Neural cell (in vitro differentiated cells): ENCODE results near the gene TFDP2. TPM values are rescaled to one million over a fixed set of nuclear protein-coding genes. Genes with fewer than 3 reads are reported as not detected.

Experiments used
- H2AFZ ChIP-seq: fragments of 200-600, 300-800 bp; sonication (generic), shearing (Covaris generic); 2 replicates; pipeline ENCODE4 v1.6.0; 2014; ENCODE audit warnings: low read depth, mild to moderate bottlenecking, antibody characterized with exemption, low read length, moderate library complexity
- H3F3A ChIP-seq: fragments of 200-600 bp; shearing (Covaris generic); 2 replicates; pipeline ENCODE4 v1.6.1; 2016; ENCODE audit warnings: mild to moderate bottlenecking, moderate library complexity, mixed read lengths, antibody characterized with exemption, low read length; ENCODE audit not compliant: insufficient read depth, poor library complexity, severe bottlenecking
- H3K27ac ChIP-seq: fragments of 200-600, 300-800 bp; sonication (generic), shearing (Covaris generic); 2 replicates; pipeline ENCODE4 v1.5.1; 2014; ENCODE audit warnings: mild to moderate bottlenecking, low read length, moderate library complexity
- H3K27me3 ChIP-seq: fragments of 300-800, 200-600 bp; sonication (generic), shearing (Covaris generic); 2 replicates; pipeline ENCODE4 v1.6.0; 2014; ENCODE audit warnings: mild to moderate bottlenecking, low read depth, low read length, moderate library complexity; ENCODE audit not compliant: insufficient read depth
- H3K36me3 ChIP-seq: fragments of 300-800, 200-600 bp; sonication (generic), shearing (Covaris generic); 2 replicates; pipeline ENCODE4 v1.5.1; 2014; ENCODE audit warnings: mild to moderate bottlenecking, antibody characterized with exemption, low read length, moderate library complexity; ENCODE audit not compliant: insufficient read depth
- H3K4me2 ChIP-seq: fragments of 300-800, 200-600 bp; sonication (generic), shearing (Covaris generic); 2 replicates; pipeline ENCODE4 v1.6.0; 2014; ENCODE audit warnings: mild to moderate bottlenecking, low read length
- H3K4me3 ChIP-seq: fragments of 300-800, 200-600 bp; sonication (generic), shearing (Covaris generic); 2 replicates; pipeline ENCODE4 v1.5.1; 2014; ENCODE audit warnings: mild to moderate bottlenecking, low read length, moderate library complexity
- H3K79me2 ChIP-seq: fragments of 200-600 bp; shearing (Covaris generic); replicated peaks from 2 replicates; pipeline ENCODE4 v1.6.0; 2014; ENCODE audit warnings: mild to moderate bottlenecking, low read length, moderate library complexity; ENCODE audit not compliant: insufficient read depth
- H3K9ac ChIP-seq: fragments of 300-800, 200-600 bp; sonication (generic), shearing (Covaris generic); 2 replicates; pipeline ENCODE4 v1.6.1; 2016; ENCODE audit warnings: mild to moderate bottlenecking, low read length, mixed read lengths
- H3K9me2 ChIP-seq: fragments of 200-600 bp; shearing (Covaris generic); 2 replicates; pipeline ENCODE4 v1.6.1; 2016; ENCODE audit warnings: mild to moderate bottlenecking, low read length, mixed read lengths; ENCODE audit not compliant: insufficient read depth
- H3K9me3 ChIP-seq: fragments of 200-600, 300-800 bp; sonication (generic), shearing (Covaris generic); 2 replicates; pipeline ENCODE4 v1.6.1; 2016; ENCODE audit warnings: mild to moderate bottlenecking, mixed run types, low read length, moderate library complexity, mixed read lengths
- H4K20me1 ChIP-seq: fragments of 200-600 bp; shearing (Covaris generic); 2 replicates; pipeline ENCODE4 v1.6.1; 2016; ENCODE audit warnings: mild to moderate bottlenecking, mixed run types; ENCODE audit not compliant: insufficient read depth
- EP300 ChIP-seq: fragments of 450-650 bp; conservative IDR thresholded peaks from 2 replicates; pipeline ENCODE4 v1.6.1; 2014; ENCODE audit warnings: antibody characterized with exemption, mild to moderate bottlenecking, moderate library complexity; ENCODE audit not compliant: poor library complexity, severe bottlenecking
- EZH2 ChIP-seq: fragments of 200-600, 300-800 bp; shearing (Covaris generic), sonication (generic); IDR thresholded peaks from 2 replicates; pipeline ENCODE4 v1.6.1; 2014; ENCODE audit warnings: antibody characterized with exemption, low read length, borderline replicate concordance, mild to moderate bottlenecking; ENCODE audit not compliant: insufficient read depth, poor library complexity, severe bottlenecking
- MXI1 ChIP-seq: fragments of 450-650 bp; conservative IDR thresholded peaks from 2 replicates; pipeline ENCODE4 v1.6.1; 2014; ENCODE audit warnings: antibody characterized with exemption, mild to moderate bottlenecking; ENCODE audit not compliant: poor library complexity, severe bottlenecking
- POLR2AphosphoS5 ChIP-seq: IDR thresholded peaks from 2 replicates; pipeline ENCODE4 v1.6.1; 2012
- RAD21 ChIP-seq: fragments of 450-650 bp; conservative IDR thresholded peaks from 2 replicates; pipeline ENCODE4 v1.6.1; 2014; ENCODE audit warnings: antibody characterized with exemption, mild to moderate bottlenecking, moderate library complexity
- SMC3 ChIP-seq: fragments of 450-650 bp; conservative IDR thresholded peaks from 2 replicates; pipeline ENCODE4 v1.6.1; 2014; ENCODE audit warnings: antibody characterized with exemption, mild to moderate bottlenecking, moderate library complexity; ENCODE audit not compliant: poor library complexity
- TAF1 ChIP-seq: IDR thresholded peaks from 2 replicates; pipeline ENCODE4 v1.6.1; 2012; ENCODE audit warnings: low read depth
- polyA plus RNA-seq: library from polyadenylated mRNA; depleted of rRNA; stranded (reverse); fragments of >200 nt; gene quantifications from 2 replicates; pipeline ENCODE4 v1.2.3, GENCODE V29; 2014
- TF ChIP-seq, protein P1 (sequence below): fragments of 450-650 bp; IDR thresholded peaks from 2 replicates; pipeline ENCODE4 v1.5.1; 2014; ENCODE audit warnings: antibody characterized with exemption, mild to moderate bottlenecking, moderate library complexity; ENCODE audit not compliant: poor library complexity, severe bottlenecking
- TF ChIP-seq, protein P2 (sequence below): IDR thresholded peaks from 2 replicates; pipeline ENCODE4 v1.6.1; 2012; ENCODE audit warnings: borderline replicate concordance

TFDP2 gene
- polyA plus RNA-seq, 1 donor from 2014 or later: 17.0 TPM

DNA sequence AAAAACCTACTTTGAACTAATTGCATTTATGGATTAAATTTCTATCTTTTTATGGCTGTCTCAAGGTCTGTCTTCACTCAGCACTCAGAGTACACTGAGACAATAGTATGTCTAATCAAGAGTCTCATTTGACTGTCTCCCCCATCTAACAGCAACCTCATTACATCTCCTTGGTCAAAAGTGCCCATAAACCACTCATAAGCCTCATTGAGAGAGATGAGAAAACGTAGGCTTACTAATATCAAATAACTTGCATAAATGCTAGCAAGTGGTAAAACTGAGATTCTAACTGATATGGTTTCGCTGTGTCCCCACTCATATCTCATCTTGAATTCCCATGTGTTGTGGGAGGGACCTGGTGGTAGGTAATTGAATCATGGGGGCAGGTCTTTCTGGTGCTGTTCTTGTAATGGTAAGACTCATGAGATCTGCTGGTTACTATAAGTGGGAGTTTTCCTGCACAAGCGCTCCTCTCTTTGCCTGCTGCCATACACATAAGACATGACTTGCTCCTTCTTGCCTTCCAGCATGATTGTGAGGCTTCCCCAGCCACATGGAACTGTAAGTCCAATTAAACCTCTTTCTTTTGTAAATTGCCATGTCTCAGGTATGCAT is 113.9 kb downstream of the TFDP2 start:
- no peak overlapping the region for H3K9ac ChIP-seq
- TF ChIP-seq, protein P1, sequence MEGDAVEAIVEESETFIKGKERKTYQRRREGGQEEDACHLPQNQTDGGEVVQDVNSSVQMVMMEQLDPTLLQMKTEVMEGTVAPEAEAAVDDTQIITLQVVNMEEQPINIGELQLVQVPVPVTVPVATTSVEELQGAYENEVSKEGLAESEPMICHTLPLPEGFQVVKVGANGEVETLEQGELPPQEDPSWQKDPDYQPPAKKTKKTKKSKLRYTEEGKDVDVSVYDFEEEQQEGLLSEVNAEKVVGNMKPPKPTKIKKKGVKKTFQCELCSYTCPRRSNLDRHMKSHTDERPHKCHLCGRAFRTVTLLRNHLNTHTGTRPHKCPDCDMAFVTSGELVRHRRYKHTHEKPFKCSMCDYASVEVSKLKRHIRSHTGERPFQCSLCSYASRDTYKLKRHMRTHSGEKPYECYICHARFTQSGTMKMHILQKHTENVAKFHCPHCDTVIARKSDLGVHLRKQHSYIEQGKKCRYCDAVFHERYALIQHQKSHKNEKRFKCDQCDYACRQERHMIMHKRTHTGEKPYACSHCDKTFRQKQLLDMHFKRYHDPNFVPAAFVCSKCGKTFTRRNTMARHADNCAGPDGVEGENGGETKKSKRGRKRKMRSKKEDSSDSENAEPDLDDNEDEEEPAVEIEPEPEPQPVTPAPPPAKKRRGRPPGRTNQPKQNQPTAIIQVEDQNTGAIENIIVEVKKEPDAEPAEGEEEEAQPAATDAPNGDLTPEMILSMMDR: no peak
- TF ChIP-seq POLR2AphosphoS5: no peak
- no peak for TF ChIP-seq EZH2
- no peak for TF ChIP-seq RAD21
- no peak for TF ChIP-seq TAF1
- TF ChIP-seq MXI1: no peak
- TF ChIP-seq, protein P2, sequence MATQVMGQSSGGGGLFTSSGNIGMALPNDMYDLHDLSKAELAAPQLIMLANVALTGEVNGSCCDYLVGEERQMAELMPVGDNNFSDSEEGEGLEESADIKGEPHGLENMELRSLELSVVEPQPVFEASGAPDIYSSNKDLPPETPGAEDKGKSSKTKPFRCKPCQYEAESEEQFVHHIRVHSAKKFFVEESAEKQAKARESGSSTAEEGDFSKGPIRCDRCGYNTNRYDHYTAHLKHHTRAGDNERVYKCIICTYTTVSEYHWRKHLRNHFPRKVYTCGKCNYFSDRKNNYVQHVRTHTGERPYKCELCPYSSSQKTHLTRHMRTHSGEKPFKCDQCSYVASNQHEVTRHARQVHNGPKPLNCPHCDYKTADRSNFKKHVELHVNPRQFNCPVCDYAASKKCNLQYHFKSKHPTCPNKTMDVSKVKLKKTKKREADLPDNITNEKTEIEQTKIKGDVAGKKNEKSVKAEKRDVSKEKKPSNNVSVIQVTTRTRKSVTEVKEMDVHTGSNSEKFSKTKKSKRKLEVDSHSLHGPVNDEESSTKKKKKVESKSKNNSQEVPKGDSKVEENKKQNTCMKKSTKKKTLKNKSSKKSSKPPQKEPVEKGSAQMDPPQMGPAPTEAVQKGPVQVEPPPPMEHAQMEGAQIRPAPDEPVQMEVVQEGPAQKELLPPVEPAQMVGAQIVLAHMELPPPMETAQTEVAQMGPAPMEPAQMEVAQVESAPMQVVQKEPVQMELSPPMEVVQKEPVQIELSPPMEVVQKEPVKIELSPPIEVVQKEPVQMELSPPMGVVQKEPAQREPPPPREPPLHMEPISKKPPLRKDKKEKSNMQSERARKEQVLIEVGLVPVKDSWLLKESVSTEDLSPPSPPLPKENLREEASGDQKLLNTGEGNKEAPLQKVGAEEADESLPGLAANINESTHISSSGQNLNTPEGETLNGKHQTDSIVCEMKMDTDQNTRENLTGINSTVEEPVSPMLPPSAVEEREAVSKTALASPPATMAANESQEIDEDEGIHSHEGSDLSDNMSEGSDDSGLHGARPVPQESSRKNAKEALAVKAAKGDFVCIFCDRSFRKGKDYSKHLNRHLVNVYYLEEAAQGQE: no peak
- no peak for TF ChIP-seq EP300
- TF ChIP-seq SMC3: no peak

GRCh38 chr3:142033292-142033691 is 116.1 kb downstream of the TFDP2 start:
- no peaks in the 10 kb centered on the region for H3F3A ChIP-seq
- H2AFZ ChIP-seq: no peak overlapping the region
- H4K20me1 ChIP-seq: no peaks in the 10 kb centered on the region
- H3K9me3 ChIP-seq: no peaks in the 10 kb centered on the region
- TF ChIP-seq, protein P1: no peak
- no peak for TF ChIP-seq EZH2
- no peak for TF ChIP-seq MXI1
- TF ChIP-seq TAF1: no peak
- no peak for TF ChIP-seq POLR2AphosphoS5
- no peak for TF ChIP-seq EP300
- no peak for TF ChIP-seq SMC3
- TF ChIP-seq, protein P2: no peak
- no peak for TF ChIP-seq RAD21
- H3K27me3 ChIP-seq: no peaks in the 10 kb centered on the region
- H3K27ac ChIP-seq: no peak overlapping the region
- no peaks in the 10 kb centered on the region for H3K79me2 ChIP-seq
- H3K4me2 ChIP-seq: no peak overlapping the region
- H3K4me3 ChIP-seq: no peak overlapping the region
- no peaks in the 10 kb centered on the region for H3K9me2 ChIP-seq
- H3K36me3 ChIP-seq: no peaks in the 10 kb centered on the region
- no peak overlapping the region for H3K9ac ChIP-seq

More for the DNA sequence above, 113.9 kb downstream of the TFDP2 start:
- Histone ChIP-seq H3K27me3 (no peaks in the 10 kb centered on the region), H3F3A (no peaks in the 10 kb centered on the region), H2AFZ (no peak overlapping the region), H3K27ac (no peak overlapping the region), H3K4me2 (no peak overlapping the region), H4K20me1 (no peaks in the 10 kb centered on the region), H3K9me2 (no peaks in the 10 kb centered on the region), H3K4me3 (no peak overlapping the region), H3K36me3 (no peaks in the 10 kb centered on the region), H3K79me2 (no peaks in the 10 kb centered on the region), H3K9me3 (no peaks in the 10 kb centered on the region)
